H1 (cell line): ENCODE measurements around the gene CNKSR2. TPM values are rescaled to one million over a fixed set of nuclear protein-coding genes. Genes with fewer than 3 reads are reported as not detected.

Experiments
- CTCF ChIA-PET: fragments of 300-600 bp; sonication (Branson Sonifier 250); formaldehyde crosslinking; loops from one replicate; lab custom pipeline; 2021; ENCODE audit not compliant: partially characterized antibody; lab: Charles Lee
- POLR2A ChIA-PET: fragments of 300-600 bp; sonication (Branson Sonifier 250); formaldehyde crosslinking; loops from one replicate; lab custom pipeline; 2021; ENCODE audit warnings: inconsistent platforms; ENCODE audit not compliant: partially characterized antibody; lab: Charles Lee
- DNase-seq, 2 experiments: peaks; one replicate each; pipeline versions ENCODE4 v3.0.0 to v3.0.0-alpha.2; 2010 to 2022; ENCODE audit warnings: low spot score in 2 of 2, low read depth in 1 of 2, mixed read lengths in 1 of 2
- FAIRE-seq: peaks from 2 replicates; lab custom pipeline; 2011; peaks lifted over from hg19 to GRCh38; lab: Jason Lieb, UNC
- H2AFZ ChIP-seq: 2 replicates; pipeline ENCODE4 v1.8.1; 2012; ENCODE audit warnings: low read length, inconsistent platforms
- H2AK5ac ChIP-seq: 2 replicates; pipeline ENCODE4 v1.6.1; 2013; ENCODE audit warnings: low read depth, low read length
- H2BK120ac ChIP-seq: replicated peaks from 2 replicates; pipeline ENCODE3; 2013; ENCODE audit warnings: low read depth, low read length, inconsistent platforms
- H2BK12ac ChIP-seq: 2 replicates; pipeline ENCODE4 v1.6.1; 2013; ENCODE audit warnings: low read depth, low read length
- H2BK15ac ChIP-seq: 2 replicates; pipeline ENCODE4 v1.6.1; 2013; ENCODE audit warnings: low read length
- H2BK20ac ChIP-seq: 2 replicates; pipeline ENCODE4 v1.6.1; 2013; ENCODE audit warnings: low read length
- H2BK5ac ChIP-seq: 2 replicates; pipeline ENCODE4 v1.6.1; 2013; ENCODE audit warnings: low read depth, low read length
- H3K14ac ChIP-seq: 2 replicates; pipeline ENCODE4 v1.6.1; 2013; ENCODE audit warnings: inconsistent platforms; ENCODE audit not compliant: insufficient read length
- H3K18ac ChIP-seq: 2 replicates; pipeline ENCODE4 v1.6.1; 2013; ENCODE audit warnings: low read length; ENCODE audit errors: extremely low read depth
- H3K23ac ChIP-seq: 2 replicates; pipeline ENCODE4 v1.6.1; 2013; ENCODE audit warnings: inconsistent platforms; ENCODE audit not compliant: insufficient read length
- H3K23me2 ChIP-seq: 2 replicates; pipeline ENCODE4 v1.6.1; 2013; ENCODE audit warnings: low read depth, low read length
- H3K27ac ChIP-seq: 2 replicates; pipeline ENCODE4 v1.6.1; 2011; ENCODE audit warnings: low read depth, low read length, inconsistent platforms
- H3K27me3 ChIP-seq, 4 experiments: replicated peaks in 1 of 4; 1 replicate in 1 of 4; 2 replicates in 3 of 4; pipeline versions ENCODE4 v1.6.1 to v1.8.1; 2011 to 2013; ENCODE audit warnings: low read length in 3 of 4, mild to moderate bottlenecking in 3 of 4, inconsistent platforms in 2 of 4, mixed read lengths in 2 of 4, moderate library complexity in 1 of 4; ENCODE audit not compliant: control insufficient read depth in 3 of 4, insufficient read depth in 3 of 4; ENCODE audit errors: extremely low read depth in 1 of 4
- H3K36me3 ChIP-seq, 4 experiments: 2 replicates each; pipeline versions ENCODE4 v1.6.1 to v1.8.1; 2011 to 2013; ENCODE audit warnings: mild to moderate bottlenecking in 4 of 4, low read length in 3 of 4, moderate library complexity in 2 of 4, control low read depth in 1 of 4, inconsistent platforms in 1 of 4; ENCODE audit not compliant: insufficient read depth in 4 of 4, control insufficient read depth in 2 of 4
- H3K4ac ChIP-seq: replicated peaks from 2 replicates; pipeline ENCODE3; 2013; ENCODE audit warnings: low read length, low read depth, mixed read lengths, inconsistent platforms; ENCODE audit not compliant: insufficient read length
- H3K4me1 ChIP-seq, 4 experiments: replicated peaks in 1 of 4; 1 replicate in 1 of 4; 2 replicates in 3 of 4; pipeline versions ENCODE4 v1.6.1 to v1.8.1; 2011 to 2013; ENCODE audit warnings: low read length in 3 of 4, inconsistent platforms in 2 of 4, mixed read lengths in 1 of 4; ENCODE audit not compliant: insufficient read depth in 4 of 4, control insufficient read depth in 3 of 4
- H3K4me2 ChIP-seq, 2 experiments: 2 replicates each; pipeline versions ENCODE4 v1.6.1 to v1.8.1; 2011 to 2013; ENCODE audit warnings: low read depth in 2 of 2, low read length in 2 of 2, control low read depth in 1 of 2, inconsistent platforms in 1 of 2, mild to moderate bottlenecking in 1 of 2; ENCODE audit not compliant: insufficient read depth in 1 of 2
- H3K4me3 ChIP-seq, 4 experiments: fragments of 200-600, 300-600 bp in 1 of 4; sonication (generic), shearing (Covaris generic), sonication (Bioruptor Twin) in 1 of 4; 2 replicates each; pipeline versions ENCODE4 v1.5.1 to v1.8.1; 2011 to 2016; ENCODE audit warnings: low read length in 4 of 4, low read depth in 3 of 4, control low read depth in 2 of 4, inconsistent platforms in 2 of 4, mild to moderate bottlenecking in 2 of 4, mixed read lengths in 1 of 4, moderate library complexity in 1 of 4; ENCODE audit not compliant: insufficient read depth in 2 of 4; ENCODE audit errors: extremely low read depth in 1 of 4
- H3K56ac ChIP-seq: replicated peaks from 2 replicates; pipeline ENCODE3; 2013; ENCODE audit warnings: low read depth, mild to moderate bottlenecking, mixed read lengths, low read length, inconsistent platforms; ENCODE audit not compliant: insufficient read length
- H3K79me1 ChIP-seq: 2 replicates; pipeline ENCODE4 v1.6.1; 2013; ENCODE audit warnings: low read depth, low read length, control low read depth
- H3K79me2 ChIP-seq, 2 experiments: 2 replicates each; pipeline versions ENCODE4 v1.6.1 to v1.8.1; 2012 to 2013; ENCODE audit warnings: low read length in 2 of 2, mild to moderate bottlenecking in 2 of 2, inconsistent platforms in 1 of 2; ENCODE audit not compliant: insufficient read depth in 2 of 2, control insufficient read depth in 1 of 2
- H3K9ac ChIP-seq, 4 experiments: replicated peaks in 1 of 4; 1 replicate in 1 of 4; 2 replicates in 3 of 4; pipeline versions ENCODE4 v1.6.1 to v1.8.1; 2011 to 2013; ENCODE audit warnings: low read depth in 3 of 4, low read length in 3 of 4, control low read depth in 2 of 4, mild to moderate bottlenecking in 2 of 4, moderate library complexity in 2 of 4, inconsistent platforms in 1 of 4; ENCODE audit errors: extremely low read depth in 1 of 4
- H3K9me3 ChIP-seq, 2 experiments: 2 replicates each; pipeline versions ENCODE4 v1.6.1 to v1.8.1; 2012 to 2013; ENCODE audit warnings: mild to moderate bottlenecking in 2 of 2, moderate library complexity in 2 of 2, control low read depth in 1 of 2, inconsistent platforms in 1 of 2, low read depth in 1 of 2, low read length in 1 of 2, mixed read lengths in 1 of 2; ENCODE audit not compliant: insufficient read depth in 2 of 2
- H4K20me1 ChIP-seq, 2 experiments: replicated peaks in 1 of 2; 2 replicates each; pipeline versions ENCODE3 to v1.8.1; 2011 to 2013; ENCODE audit warnings: inconsistent platforms in 2 of 2, low read length in 2 of 2, mild to moderate bottlenecking in 1 of 2; ENCODE audit not compliant: insufficient read depth in 2 of 2, control insufficient read depth in 1 of 2
- H4K5ac ChIP-seq: 2 replicates; pipeline ENCODE4 v1.6.1; 2013; ENCODE audit warnings: low read length, low read depth, mixed read lengths, inconsistent platforms; ENCODE audit not compliant: insufficient read length
- H4K8ac ChIP-seq: 2 replicates; pipeline ENCODE4 v1.8.0; 2013; ENCODE audit warnings: mild to moderate bottlenecking, moderate library complexity, low read length, inconsistent platforms; ENCODE audit not compliant: insufficient read depth; ENCODE audit errors: extremely low read depth
- H4K91ac ChIP-seq: replicated peaks from 2 replicates; pipeline ENCODE3; 2013; ENCODE audit warnings: low read length, mixed read lengths, inconsistent platforms; ENCODE audit not compliant: insufficient read length
- TBP ChIP-seq: IDR thresholded peaks from 2 replicates; pipeline ENCODE4 v1.6.1; 2011; ENCODE audit warnings: low read depth, low read length, improper control_type of control experiment
- WGBS, 2 experiments: shearing (Covaris generic) in 1 of 2; methylation state at CpG; one replicate each; pipeline versions ENCODE4 v1.1.6 to v1.1.7; 2013 to 2015; ENCODE audit warnings: low lambda C conversion rate in 2 of 2, mixed read lengths in 2 of 2, inconsistent platforms in 1 of 2, low coverage in 1 of 2, missing lambda C conversion rate in 1 of 2; ENCODE audit not compliant: insufficient replicate concordance in 2 of 2, insufficient coverage in 1 of 2, insufficient read length in 1 of 2; ENCODE audit errors: extremely low coverage in 1 of 2, missing lambda C conversion rate in 1 of 2; 5-methylcytosine and 5-hydroxymethylcytosine counted together
- polyA plus RNA-seq, 7 experiments: library from polyadenylated mRNA; depleted of rRNA in 3 of 7; stranded (reverse) in 5 of 7; unstranded in 2 of 7; fragments of >200 nt in 5 of 7; fragments of 200-250 nt in 2 of 7; gene quantifications; 1 replicate in 5 of 7; 2 replicates in 1 of 7; 4 replicates in 1 of 7; pipeline versions ENCODE4 v1.2.1 to v1.2.3, GENCODE V29; 2011 to 2013; ENCODE audit warnings: missing spikeins in 2 of 7, mixed read lengths in 2 of 7
- total RNA-seq: library from RNA; stranded (reverse); fragmentation: NEBNext Ultra II Directional; extraction: Animal tissue kit (Norgen Biotek cat#: 25700); gene quantifications from 2 replicates; pipeline ENCODE4 v1.2.1, GENCODE V29; 2021

CNKSR2 gene
- total and polyA plus RNA-seq, 2 of the 8 experiments (the other 6 are each of a cell fraction or from before 2014, with no cell fraction given): 5.5 to 16.3 TPM

DNA sequence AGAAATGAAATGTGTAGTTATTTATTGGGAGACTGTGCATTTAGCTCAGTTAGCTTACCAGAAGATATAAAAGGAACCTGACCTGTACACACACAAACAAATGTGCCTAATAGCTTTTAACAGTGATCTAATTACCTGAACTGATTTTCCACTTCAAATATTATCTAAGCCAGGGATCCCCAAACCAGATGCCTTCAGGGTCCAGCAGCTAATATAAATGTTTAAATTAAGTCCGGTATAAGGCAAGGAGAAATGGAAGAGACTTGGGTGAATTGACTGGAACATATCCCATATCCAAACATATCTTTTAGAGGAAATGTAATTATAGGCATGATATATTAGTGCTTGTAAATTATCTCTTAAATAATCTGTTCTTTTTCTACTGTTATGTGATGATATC is 66.7 kb downstream of the CNKSR2 start:
- Histone ChIP-seq H3K4me3 (no peak overlapping the region), H4K91ac (no peak overlapping the region), H2AK5ac (no peak overlapping the region), H3K9me3 (no peaks in the 10 kb centered on the region), H3K18ac (no peak overlapping the region), H3K14ac (no peak overlapping the region), H3K4me1 (no peaks in the 10 kb centered on the region), H3K27me3 (no peaks in the 10 kb centered on the region), H3K79me1 (no peaks in the 10 kb centered on the region), H3K56ac (no peak overlapping the region), H4K8ac (no peak overlapping the region), H2AFZ (no peak overlapping the region), H3K36me3 (no peaks in the 10 kb centered on the region), H2BK12ac (no peak overlapping the region), H2BK20ac (no peak overlapping the region), H3K23ac (no peak overlapping the region), H4K5ac (no peak overlapping the region), H3K4me2 (no peak overlapping the region), H2BK5ac (no peak overlapping the region), H2BK120ac (no peak overlapping the region), H3K23me2 (no peaks in the 10 kb centered on the region), H3K9ac (no peak overlapping the region), H2BK15ac (no peak overlapping the region), H4K20me1 (no peaks in the 10 kb centered on the region), H3K4ac (no peak overlapping the region), H3K27ac (no peak overlapping the region), H3K79me2 (no peaks in the 10 kb centered on the region)
- DNase-seq (no peak), FAIRE-seq (no peak)
- POLR2A ChIA-PET: no interaction called here
- 85% methylated on average over 1 of the region's 1 CpG; no CpG with 5 or more reads in 1 of the 2 experiments for WGBS, 2 experiments
- CTCF ChIA-PET: no interaction called here
- TF ChIP-seq TBP: no peak
